Activated CD4-positive, alpha-beta T cell treated with anti-CD3 and anti-CD28 coated beads, Interleukin-2, amount 10 ng/mL, durations not matched to agents 24 days and 14 days (primary cell): ENCODE results near the gene PIMREG. TPM values are rescaled to one million over a fixed set of nuclear protein-coding genes. Genes with fewer than 3 reads are reported as not detected.
A peak's percentile ranks its signal among the peaks of the same experiment; 100 is the strongest.

Source experiments
- DNase-seq: peaks from one replicate; pipeline ENCODE4 v3.0.0; 2022
- H3K27ac Mint-ChIP-seq: one replicate; pipeline ENCODE4 v1.8.0; 2022; ENCODE audit warnings: mild to moderate bottlenecking, mixed read lengths
- H3K27me3 Mint-ChIP-seq: one replicate; pipeline ENCODE4 v1.8.0; 2022; ENCODE audit warnings: mixed read lengths
- H3K36me3 Mint-ChIP-seq: one replicate; pipeline ENCODE4 v1.8.0; 2022; ENCODE audit warnings: low read depth, mild to moderate bottlenecking, mixed read lengths
- H3K4me1 Mint-ChIP-seq: one replicate; pipeline ENCODE4 v1.8.0; 2021; ENCODE audit warnings: mixed read lengths
- H3K4me3 Mint-ChIP-seq: one replicate; pipeline ENCODE4 v1.8.0; 2022; ENCODE audit warnings: mild to moderate bottlenecking, moderate library complexity, mixed read lengths
- H3K9me3 Mint-ChIP-seq: one replicate; pipeline ENCODE4 v1.8.0; 2021; ENCODE audit warnings: mixed read lengths
- intact Hi-C: fragments of 100-400 bp; cut with micrococcal nuclease; formaldehyde crosslinking; loops from one replicate; pipeline ENCODE4 v1.15.1; 2023
- total RNA-seq: library from RNA; stranded (reverse); gene quantifications from 2 replicates; pipeline ENCODE4 v1.2.3, GENCODE V29; 2022

Gene PIMREG
- total RNA-seq, 1 donor from 2014 or later: 4.6 TPM

- Mint-ChIP-seq H3K36me3 (no peaks in the 10 kb centered on the region), H3K27me3 (peaks cover 7% of the 10 kb centered on the region), H3K9me3 (no peaks in the 10 kb centered on the region), H3K27ac (no peak overlapping the region), H3K4me3 (no peak overlapping the region), H3K4me1 (peaks cover 5% of the 10 kb centered on the region)
- intact Hi-C loops: loop anchor here (2.0 to 10.0 kb wide), 3 partner anchors 103 to 177 kb away; partner anchors contain the start of genes KIAA0753 and TXNDC17
- no peak for DNase-seq
Observed at GRCh38 chr17:6471531-6472465, 27.5 kb downstream of the PIMREG start.

DNA sequence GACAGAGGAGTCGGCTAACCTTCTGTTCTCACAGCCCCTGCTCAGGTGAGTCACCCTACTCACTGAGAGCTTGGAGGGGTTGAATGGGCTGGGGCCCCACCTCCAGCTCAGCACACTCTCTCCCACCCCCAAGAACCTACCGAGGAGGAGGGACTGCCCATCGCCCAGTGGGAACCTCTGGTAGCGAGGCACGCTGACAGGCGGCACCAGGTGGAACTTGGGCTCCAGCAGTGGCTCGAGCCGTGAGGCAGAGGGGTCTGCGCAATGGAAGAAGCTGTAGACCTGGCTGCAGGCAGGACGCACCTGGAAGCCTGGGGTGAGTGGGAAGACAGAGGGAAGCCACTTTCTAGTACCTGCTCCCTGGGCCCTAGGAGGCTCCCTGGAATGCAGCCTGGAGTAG is 28.3 kb downstream of the PIMREG start:
- intact Hi-C loops: loop anchor here (2.0 to 10.0 kb wide), 3 partner anchors 102 to 176 kb away; partner anchors contain the start of genes KIAA0753 and TXNDC17
- H3K27ac Mint-ChIP-seq: no peak overlapping the region
- peaks cover 5% of the 10 kb centered on the region for H3K4me1 Mint-ChIP-seq
- peaks cover 7% of the 10 kb centered on the region for H3K27me3 Mint-ChIP-seq
- no peaks in the 10 kb centered on the region for H3K36me3 Mint-ChIP-seq
- DNase-seq: no peak
- H3K4me3 Mint-ChIP-seq: no peak overlapping the region
- H3K9me3 Mint-ChIP-seq: no peaks in the 10 kb centered on the region

GRCh38 chr17:6473128-6473767 is 29.0 kb downstream of the PIMREG start:
- H3K36me3 Mint-ChIP-seq: no peaks in the 10 kb centered on the region
- intact Hi-C loops: loop anchor here (2.0 to 10.0 kb wide), 3 partner anchors 102 to 176 kb away; partner anchors contain the start of genes KIAA0753 and TXNDC17
- peaks cover 5% of the 10 kb centered on the region for H3K4me1 Mint-ChIP-seq
- no peak overlapping the region for H3K27ac Mint-ChIP-seq
- peaks cover 7% of the 10 kb centered on the region for H3K27me3 Mint-ChIP-seq
- no peaks in the 10 kb centered on the region for H3K9me3 Mint-ChIP-seq
- peak; percentile 91 for DNase-seq
- no peak overlapping the region for H3K4me3 Mint-ChIP-seq

- H3K4me1 Mint-ChIP-seq: peaks cover 5% of the 10 kb centered on the region
- peaks cover 3% of the 10 kb centered on the region for H3K27me3 Mint-ChIP-seq
- H3K27ac Mint-ChIP-seq: no peak overlapping the region
- intact Hi-C loops: loop anchor here (10.0 kb wide), 1 partner anchor 100 kb away; no protein-coding TSS in a partner anchor
- no peak for DNase-seq
- no peaks in the 10 kb centered on the region for H3K9me3 Mint-ChIP-seq
- H3K36me3 Mint-ChIP-seq: no peaks in the 10 kb centered on the region
- no peak overlapping the region for H3K4me3 Mint-ChIP-seq
Observed at GRCh38 chr17:6474376-6474775, 30.1 kb downstream of the PIMREG start.

GRCh38 chr17:6474906-6475305 is 30.7 kb downstream of the PIMREG start:
- Mint-ChIP-seq H3K27ac (no peak overlapping the region), H3K36me3 (no peaks in the 10 kb centered on the region), H3K27me3 (no peaks in the 10 kb centered on the region), H3K4me3 (no peak overlapping the region), H3K4me1 (peaks cover 5% of the 10 kb centered on the region), H3K9me3 (no peaks in the 10 kb centered on the region)
- no peak for DNase-seq
- intact Hi-C loops: loop anchor here (10.0 kb wide), 1 partner anchor 100 kb away; no protein-coding TSS in a partner anchor

- no peak for DNase-seq
- Mint-ChIP-seq H3K4me1 (peaks cover 5% of the 10 kb centered on the region), H3K4me3 (no peak overlapping the region), H3K27ac (no peak overlapping the region), H3K27me3 (no peaks in the 10 kb centered on the region), H3K9me3 (no peaks in the 10 kb centered on the region), H3K36me3 (no peaks in the 10 kb centered on the region)
- intact Hi-C loops: loop anchor here (10.0 kb wide), 1 partner anchor 99 kb away; no protein-coding TSS in a partner anchor
Observed at GRCh38 chr17:6475411-6475810, 31.2 kb downstream of the PIMREG start.

DNA sequence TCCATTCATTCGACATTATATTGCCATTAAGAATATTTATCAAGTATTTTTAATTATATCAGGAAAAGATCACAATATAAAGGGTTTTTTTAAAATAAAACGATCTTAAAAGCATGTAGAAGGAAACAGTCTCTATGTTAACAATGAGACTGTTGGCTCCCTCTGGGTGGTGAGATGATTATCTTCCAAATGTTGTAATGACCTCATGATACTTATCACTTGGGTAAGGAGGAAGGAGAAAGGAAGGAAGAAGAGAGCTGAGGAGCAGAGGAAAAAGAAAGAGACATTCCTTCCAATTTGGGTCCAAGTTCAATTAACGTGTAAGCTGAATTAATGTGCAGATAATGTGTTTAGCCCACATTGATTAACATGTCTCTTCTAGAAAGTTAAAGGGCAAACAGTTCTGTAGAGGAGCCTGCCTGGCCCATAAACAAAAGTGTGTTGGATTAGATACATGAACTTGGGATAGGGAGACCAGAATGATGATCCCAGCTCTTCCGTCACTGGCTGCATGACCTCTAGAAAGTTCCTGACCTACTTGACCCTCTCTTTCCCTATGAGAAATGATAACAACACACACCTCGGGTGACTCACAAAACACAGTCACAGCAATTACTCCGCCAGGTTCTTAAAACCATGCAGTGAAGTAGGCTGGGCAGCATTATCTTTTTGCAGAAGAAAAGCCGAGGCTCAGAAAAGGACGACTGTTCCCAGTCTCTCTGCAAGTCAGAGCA is 32.0 kb downstream of the PIMREG start:
- H3K9me3 Mint-ChIP-seq: no peaks in the 10 kb centered on the region
- intact Hi-C loops: loop anchor here (10.0 kb wide), 1 partner anchor 99 kb away; no protein-coding TSS in a partner anchor
- no peak for DNase-seq
- no peak overlapping the region for H3K27ac Mint-ChIP-seq
- H3K36me3 Mint-ChIP-seq: no peaks in the 10 kb centered on the region
- peaks cover 5% of the 10 kb centered on the region for H3K4me1 Mint-ChIP-seq
- H3K4me3 Mint-ChIP-seq: no peak overlapping the region
- H3K27me3 Mint-ChIP-seq: no peaks in the 10 kb centered on the region

- no peak overlapping the region for H3K27ac Mint-ChIP-seq
- no peaks in the 10 kb centered on the region for H3K36me3 Mint-ChIP-seq
- intact Hi-C loops: loop anchor here (10.0 kb wide), 1 partner anchor 98 kb away; no protein-coding TSS in a partner anchor
- H3K9me3 Mint-ChIP-seq: no peaks in the 10 kb centered on the region
- peaks cover 5% of the 10 kb centered on the region for H3K4me1 Mint-ChIP-seq
- no peaks in the 10 kb centered on the region for H3K27me3 Mint-ChIP-seq
- H3K4me3 Mint-ChIP-seq: no peak overlapping the region
- no peak for DNase-seq
Observed at GRCh38 chr17:6476810-6477179, 32.5 kb downstream of the PIMREG start.

DNA sequence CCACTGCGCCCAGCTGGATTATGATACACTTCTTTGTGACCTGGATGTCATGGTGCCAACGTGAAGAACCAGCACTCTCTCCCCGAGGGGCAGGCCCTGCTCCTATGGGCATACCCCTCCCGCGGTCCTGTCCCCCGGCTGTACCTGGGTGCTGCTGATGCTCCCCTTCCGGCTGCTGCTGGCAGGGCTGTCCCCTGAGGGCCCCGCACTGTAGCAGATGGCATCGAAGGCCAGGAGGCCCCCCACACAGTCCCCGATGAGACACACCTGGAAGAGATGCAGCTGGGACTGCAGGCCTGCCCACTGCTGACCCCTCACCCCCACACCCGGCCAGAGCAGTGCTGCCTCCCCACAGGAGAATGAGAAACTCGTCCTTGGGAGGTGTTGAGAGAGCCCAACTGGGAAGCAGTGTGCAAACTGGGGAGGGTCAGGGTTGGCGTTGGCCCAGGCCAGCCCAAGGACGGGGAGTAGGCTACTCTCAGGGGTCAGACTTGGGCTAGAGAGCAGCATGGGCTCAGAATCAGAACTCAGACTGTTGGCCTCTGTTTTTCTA is 33.7 kb downstream of the PIMREG start:
- Mint-ChIP-seq H3K4me1 (peaks cover 5% of the 10 kb centered on the region), H3K27me3 (no peaks in the 10 kb centered on the region), H3K4me3 (no peak overlapping the region), H3K9me3 (no peaks in the 10 kb centered on the region), H3K27ac (no peak overlapping the region), H3K36me3 (no peaks in the 10 kb centered on the region)
- no peak for DNase-seq
- intact Hi-C loops: loop anchor here (10.0 kb wide), 1 partner anchor 97 kb away; no protein-coding TSS in a partner anchor

- H3K27me3 Mint-ChIP-seq: no peaks in the 10 kb centered on the region
- no peak for DNase-seq
- no peaks in the 10 kb centered on the region for H3K4me1 Mint-ChIP-seq
- no peaks in the 10 kb centered on the region for H3K9me3 Mint-ChIP-seq
- H3K36me3 Mint-ChIP-seq: no peaks in the 10 kb centered on the region
- intact Hi-C loops: loop anchor here (10.0 kb wide), 1 partner anchor 96 kb away; no protein-coding TSS in a partner anchor
- no peak overlapping the region for H3K27ac Mint-ChIP-seq
- H3K4me3 Mint-ChIP-seq: no peak overlapping the region
Observed at GRCh38 chr17:6478486-6478885, 34.2 kb downstream of the PIMREG start.

DNA sequence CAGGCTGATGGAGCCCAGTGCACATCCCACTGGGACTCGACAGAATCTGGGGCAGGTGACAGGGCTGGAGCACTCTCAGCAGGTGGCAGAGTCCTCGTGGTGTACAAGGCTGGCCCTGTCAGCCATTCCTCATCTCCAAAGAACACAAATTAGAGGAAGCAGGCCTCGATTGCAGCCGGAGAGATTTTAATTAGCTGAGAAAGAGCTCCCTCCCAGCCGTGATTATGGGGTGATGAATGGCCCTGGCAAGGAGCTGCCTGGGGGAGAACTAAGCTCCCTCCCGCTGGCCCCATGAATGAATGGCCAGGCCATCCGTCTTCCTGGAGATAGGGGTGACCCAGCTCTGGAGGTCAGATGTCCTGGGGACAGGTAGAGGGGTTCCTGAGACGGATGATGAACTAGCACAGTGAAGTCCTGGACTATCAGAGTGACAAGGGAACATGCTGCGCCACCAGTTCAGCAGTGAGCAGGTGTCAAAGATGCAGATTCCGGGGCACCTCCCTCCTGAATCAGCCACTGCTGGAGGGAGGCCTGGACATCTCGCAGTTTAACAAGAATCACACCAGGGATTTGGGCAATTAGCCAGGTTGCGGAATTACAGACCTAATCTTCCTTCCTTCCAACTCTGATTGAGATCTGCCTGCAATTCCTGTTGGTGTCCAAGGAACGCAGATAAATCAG is 35.5 kb downstream of the PIMREG start:
- DNase-seq: no peak
- H3K27ac Mint-ChIP-seq: no peak overlapping the region
- intact Hi-C loops: loop anchor here (10.0 kb wide), 1 partner anchor 95 kb away; no protein-coding TSS in a partner anchor
- no peaks in the 10 kb centered on the region for H3K4me1 Mint-ChIP-seq
- H3K9me3 Mint-ChIP-seq: no peaks in the 10 kb centered on the region
- no peaks in the 10 kb centered on the region for H3K36me3 Mint-ChIP-seq
- no peaks in the 10 kb centered on the region for H3K27me3 Mint-ChIP-seq
- H3K4me3 Mint-ChIP-seq: no peak overlapping the region

GRCh38 chr17:6480303-6480675 is 36.0 kb downstream of the PIMREG start:
- Mint-ChIP-seq H3K27ac (no peak overlapping the region), H3K36me3 (no peaks in the 10 kb centered on the region)
- DNase-seq: no peak

DNA sequence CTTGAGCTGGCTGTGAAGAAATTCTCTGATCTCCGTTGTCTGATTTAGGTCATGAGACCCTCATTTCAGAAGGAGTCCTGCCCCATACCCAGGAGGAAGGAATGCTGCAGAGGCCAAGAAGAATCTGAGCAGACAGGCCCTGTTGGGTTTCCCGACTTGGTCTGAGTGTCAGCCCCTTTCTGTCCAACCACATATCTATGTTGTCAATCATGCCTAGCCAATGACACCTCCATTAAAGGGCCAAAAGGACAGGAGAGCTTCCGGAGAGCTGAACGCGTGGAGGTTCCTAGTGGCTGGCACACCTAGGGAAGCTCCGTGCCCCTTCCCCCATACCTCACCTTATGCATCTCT is 37.8 kb downstream of the PIMREG start:
- Mint-ChIP-seq H3K4me1 (no peaks in the 10 kb centered on the region), H3K27ac (no peak overlapping the region), H3K4me3 (no peak overlapping the region), H3K9me3 (no peaks in the 10 kb centered on the region), H3K27me3 (no peaks in the 10 kb centered on the region), H3K36me3 (no peaks in the 10 kb centered on the region)
- intact Hi-C loops: no loop called here
- DNase-seq: no peak

More at GRCh38 chr17:6480303-6480675, 36.0 kb downstream of the PIMREG start:
- no peaks in the 10 kb centered on the region for H3K27me3 Mint-ChIP-seq
- H3K4me1 Mint-ChIP-seq: no peaks in the 10 kb centered on the region
- no peaks in the 10 kb centered on the region for H3K9me3 Mint-ChIP-seq
- H3K4me3 Mint-ChIP-seq: no peak overlapping the region
- intact Hi-C loops: no loop called here
